Left colon (tissue), 2 donors: ENCODE data around the gene AKAP7. TPM values are rescaled to one million over a fixed set of nuclear protein-coding genes. Genes with fewer than 3 reads are reported as not detected.

ENCODE experiments used
- ATAC-seq: fragments of 200-7000 bp; cut with Tn5 transposase; one replicate; pipeline ENCODE4 v1.9.1; 2020; ENCODE audit warnings: mild to moderate bottlenecking, moderate library complexity
- DNase-seq, 2 donors: peaks; one replicate each; pipeline ENCODE4 v3.0.0-alpha.2; 2020
- intact Hi-C, 2 donors: fragments of 100-400 bp; cut with DNase I in 1 of 2; cut with micrococcal nuclease in 1 of 2; formaldehyde crosslinking; loops; one replicate each; pipeline versions ENCODE4 v1.11.2 to v1.14.0; 2022; cut with DNase I, micrococcal nuclease
- total RNA-seq, 2 donors: library from RNA; stranded (reverse); fragmentation: NEBNext Ultra II Directional; extraction: Animal tissue kit (Norgen Biotek cat#: 25700); gene quantifications; one replicate each; pipeline ENCODE4 v1.2.1, GENCODE V29; 2021
- donor health status: DM: no; HTN: no; CAD: no.
- donor health status: DM: yes; HTN: yes; CAD: no.

AKAP7 gene
- total RNA-seq, 2 donors from 2014 or later = 14.1 to 24.0 TPM

- DNase-seq = no peak
- intact Hi-C loops = no loop called here
- no peak for ATAC-seq
Observed at GRCh38 chr6:131129689-131130553, 5.3 kb upstream of the AKAP7 start.

GRCh38 chr6:131130554-131130940 is 4.7 kb upstream of the AKAP7 start:
- intact Hi-C loops = no loop called here
- DNase-seq (no peak), ATAC-seq (no peak)

GRCh38 chr6:131132360-131132759 is 2.9 kb upstream of the AKAP7 start:
- ATAC-seq = no peak
- intact Hi-C loops = no loop called here
- DNase-seq = no peak

GRCh38 chr6:131134220-131134979 is 867 bp upstream of the AKAP7 start:
- intact Hi-C loops = no loop called here
- no peak for ATAC-seq
- no peak for DNase-seq

- intact Hi-C loops = no loop called here
- ATAC-seq (no peak), DNase-seq (no peak)
Observed at GRCh38 chr6:131134980-131135243, 355 bp upstream of the AKAP7 start.

GRCh38 chr6:131136021-131136786 is 937 bp downstream of the AKAP7 start:
- intact Hi-C loops = no loop called here
- no peak for DNase-seq
- ATAC-seq = peak; percentile 20

- intact Hi-C loops = no loop called here
- DNase-seq = no peak
- ATAC-seq = no peak
Observed at GRCh38 chr6:131139599-131139998, 4.3 kb downstream of the AKAP7 start.

- ATAC-seq = no peak
- no peak for DNase-seq
- intact Hi-C loops = no loop called here
Observed at GRCh38 chr6:131143319-131143718, 8.1 kb downstream of the AKAP7 start.

- DNase-seq (no peak), ATAC-seq (no peak)
- intact Hi-C loops = no loop called here
Observed at GRCh38 chr6:131146865-131147264, 11.6 kb downstream of the AKAP7 start.

- intact Hi-C loops = no loop called here
- no peak for DNase-seq
- ATAC-seq = no peak
Observed at GRCh38 chr6:131156411-131156810, 21.1 kb downstream of the AKAP7 start.

GRCh38 chr6:131159578-131159977 is 24.3 kb downstream of the AKAP7 start:
- no peak for DNase-seq
- intact Hi-C loops = no loop called here
- no peak for ATAC-seq

- ATAC-seq (no peak), DNase-seq (no peak)
- intact Hi-C loops = no loop called here
Observed at GRCh38 chr6:131160254-131160758, 25.0 kb downstream of the AKAP7 start.

- ATAC-seq = no peak
- DNase-seq = no peak
- intact Hi-C loops = no loop called here
Observed at GRCh38 chr6:131161987-131162386, 26.7 kb downstream of the AKAP7 start.

GRCh38 chr6:131163886-131164285 is 28.6 kb downstream of the AKAP7 start:
- intact Hi-C loops = no loop called here
- ATAC-seq (no peak), DNase-seq (no peak)

GRCh38 chr6:131164506-131164905 is 29.2 kb downstream of the AKAP7 start:
- no peak for DNase-seq
- no peak for ATAC-seq
- intact Hi-C loops = no loop called here

- no peak for ATAC-seq
- no peak for DNase-seq
- intact Hi-C loops = no loop called here
Observed at GRCh38 chr6:131167773-131168172, 32.5 kb downstream of the AKAP7 start.

- no peak for DNase-seq
- no peak for ATAC-seq
- intact Hi-C loops = no loop called here
Observed at GRCh38 chr6:131169613-131170012, 34.3 kb downstream of the AKAP7 start.

- DNase-seq (no peak), ATAC-seq (no peak)
- intact Hi-C loops = no loop called here
Observed at GRCh38 chr6:131172222-131172621, 37.0 kb downstream of the AKAP7 start.

- no peak for ATAC-seq
- intact Hi-C loops = no loop called here
- DNase-seq = no peak
Observed at GRCh38 chr6:131173680-131174079, 38.4 kb downstream of the AKAP7 start.

- ATAC-seq (no peak), DNase-seq (no peak)
- intact Hi-C loops = no loop called here
Observed at GRCh38 chr6:131175564-131175963, 40.3 kb downstream of the AKAP7 start.
